ENCODE measurements around the gene FUT9.

FUT9 gene

DNA sequence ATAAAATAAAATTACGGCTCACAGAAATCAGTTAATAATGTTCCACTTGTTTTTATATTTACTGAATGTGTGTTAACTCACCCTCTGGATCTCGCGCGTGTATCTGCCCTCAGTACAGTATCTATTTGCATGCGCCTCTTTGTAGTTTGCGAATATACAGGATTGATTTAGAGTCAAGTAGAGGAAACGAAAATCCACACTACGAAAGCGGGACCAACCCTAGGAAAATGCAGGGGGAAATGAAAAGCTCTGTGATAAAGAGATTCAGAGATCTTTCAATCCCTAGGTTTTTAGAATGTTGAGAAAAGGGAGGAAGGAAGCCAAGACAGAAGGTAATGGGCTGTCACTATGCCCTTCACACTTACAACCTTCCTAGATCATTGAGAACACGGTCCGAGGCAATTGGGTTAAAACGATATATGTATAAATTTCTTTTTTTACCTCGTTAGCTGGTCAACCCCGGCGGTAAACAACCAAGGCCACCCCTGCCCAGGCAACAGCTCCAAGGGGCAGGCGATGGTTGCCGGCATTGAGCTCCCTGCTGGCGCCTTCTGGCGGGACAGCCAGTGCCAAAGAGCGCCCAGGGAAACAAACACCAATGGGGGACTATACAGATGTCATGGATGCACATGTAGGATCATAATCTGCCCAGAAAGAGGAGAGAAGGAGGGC is 792 bp upstream of the FUT9 start:
- DNase-seq (ENCODE audit: low read depth, low spot score) = no peak
- in situ Hi-C loops (cut with HindIII; ENCODE audit: low sequenced_read_pairs) = no loop called here
- peak overlapping the region; percentile 20 for H3K4me3 ChIP-seq (ENCODE audit: low read depth, low read length)
- TF ChIP-seq, protein P1, sequence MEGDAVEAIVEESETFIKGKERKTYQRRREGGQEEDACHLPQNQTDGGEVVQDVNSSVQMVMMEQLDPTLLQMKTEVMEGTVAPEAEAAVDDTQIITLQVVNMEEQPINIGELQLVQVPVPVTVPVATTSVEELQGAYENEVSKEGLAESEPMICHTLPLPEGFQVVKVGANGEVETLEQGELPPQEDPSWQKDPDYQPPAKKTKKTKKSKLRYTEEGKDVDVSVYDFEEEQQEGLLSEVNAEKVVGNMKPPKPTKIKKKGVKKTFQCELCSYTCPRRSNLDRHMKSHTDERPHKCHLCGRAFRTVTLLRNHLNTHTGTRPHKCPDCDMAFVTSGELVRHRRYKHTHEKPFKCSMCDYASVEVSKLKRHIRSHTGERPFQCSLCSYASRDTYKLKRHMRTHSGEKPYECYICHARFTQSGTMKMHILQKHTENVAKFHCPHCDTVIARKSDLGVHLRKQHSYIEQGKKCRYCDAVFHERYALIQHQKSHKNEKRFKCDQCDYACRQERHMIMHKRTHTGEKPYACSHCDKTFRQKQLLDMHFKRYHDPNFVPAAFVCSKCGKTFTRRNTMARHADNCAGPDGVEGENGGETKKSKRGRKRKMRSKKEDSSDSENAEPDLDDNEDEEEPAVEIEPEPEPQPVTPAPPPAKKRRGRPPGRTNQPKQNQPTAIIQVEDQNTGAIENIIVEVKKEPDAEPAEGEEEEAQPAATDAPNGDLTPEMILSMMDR (IDR thresholded peaks at IDR 0.05; ENCODE audit: low read depth, low read length) = no peak

DNA sequence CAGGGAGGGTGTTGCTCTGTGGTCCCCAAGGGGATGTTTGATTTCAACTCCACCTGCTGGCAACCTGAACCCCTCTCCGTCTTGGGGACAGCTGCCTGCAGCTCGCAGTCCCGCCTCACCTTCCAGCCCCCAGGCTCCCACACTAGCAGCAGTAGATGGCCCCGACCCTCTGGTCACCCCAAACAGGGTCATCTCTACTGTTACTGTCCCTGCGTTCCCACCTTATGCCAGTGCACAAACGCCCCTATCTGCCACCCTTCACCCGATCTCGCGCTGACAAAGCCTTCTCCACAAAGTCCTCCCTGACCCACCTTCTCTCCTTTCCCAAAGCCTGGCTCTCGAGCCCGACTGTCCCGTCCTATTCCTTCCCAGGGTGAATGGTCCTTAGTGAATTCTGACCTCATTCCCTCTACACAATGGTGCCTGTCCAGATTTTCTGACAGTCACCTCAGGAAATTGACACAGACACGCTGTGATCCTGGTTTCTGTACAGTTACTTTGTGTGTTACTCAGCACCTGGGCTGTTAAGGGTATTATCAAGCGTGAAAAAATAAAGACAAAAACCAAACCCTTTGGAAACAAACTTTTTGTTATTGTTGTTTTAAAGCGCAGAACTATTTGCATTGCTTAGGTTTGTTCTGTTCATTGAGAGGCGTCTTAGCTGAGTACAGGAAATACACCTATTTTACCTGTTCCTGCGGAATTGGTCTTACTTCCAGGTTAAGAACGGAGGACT is 728 bp downstream of the FUT9 start:
- H3K4me3 ChIP-seq (ENCODE audit: low read depth, low read length) = no peak overlapping the region
- in situ Hi-C loops (cut with HindIII; ENCODE audit: low sequenced_read_pairs) = no loop called here
- TF ChIP-seq, protein P1 (IDR thresholded peaks at IDR 0.05; ENCODE audit: low read depth, low read length) = no peak
- DNase-seq (ENCODE audit: low read depth, low spot score) = no peak

GRCh38 chr6:96017070-96017359 is 1.2 kb downstream of the FUT9 start:
- H3K4me3 ChIP-seq (ENCODE audit: low read depth, low read length) = no peak overlapping the region
- in situ Hi-C loops (cut with HindIII; ENCODE audit: low sequenced_read_pairs) = no loop called here
- DNase-seq (ENCODE audit: low read depth, low spot score) = no peak
- TF ChIP-seq, protein P1 (IDR thresholded peaks at IDR 0.05; ENCODE audit: low read depth, low read length) = no peak

DNA sequence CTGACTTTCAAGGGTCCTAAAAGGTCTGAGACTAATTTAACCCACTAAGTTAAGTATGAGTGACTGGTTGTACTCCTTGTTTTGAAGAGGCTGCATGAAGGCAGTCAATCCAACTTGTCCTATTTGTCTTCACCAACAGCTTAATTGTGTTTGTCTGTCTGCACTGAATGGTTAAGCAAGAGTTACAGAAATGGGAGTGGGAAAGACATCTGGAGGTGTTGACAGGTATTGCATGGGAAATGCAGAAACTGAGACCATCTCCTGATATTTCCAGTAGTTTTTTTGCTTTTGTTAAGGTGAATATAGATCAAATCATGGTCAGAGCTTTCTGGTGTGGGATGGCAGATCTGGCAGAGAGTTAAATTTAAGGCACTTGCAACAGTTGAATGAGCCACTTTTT is 6.5 kb downstream of the FUT9 start:
- in situ Hi-C loops (cut with HindIII; ENCODE audit: low sequenced_read_pairs) = no loop called here
- DNase-seq (ENCODE audit: low read depth, low spot score) = no peak
- TF ChIP-seq, protein P1 (IDR thresholded peaks at IDR 0.05; ENCODE audit: low read depth, low read length) = no peak

DNA sequence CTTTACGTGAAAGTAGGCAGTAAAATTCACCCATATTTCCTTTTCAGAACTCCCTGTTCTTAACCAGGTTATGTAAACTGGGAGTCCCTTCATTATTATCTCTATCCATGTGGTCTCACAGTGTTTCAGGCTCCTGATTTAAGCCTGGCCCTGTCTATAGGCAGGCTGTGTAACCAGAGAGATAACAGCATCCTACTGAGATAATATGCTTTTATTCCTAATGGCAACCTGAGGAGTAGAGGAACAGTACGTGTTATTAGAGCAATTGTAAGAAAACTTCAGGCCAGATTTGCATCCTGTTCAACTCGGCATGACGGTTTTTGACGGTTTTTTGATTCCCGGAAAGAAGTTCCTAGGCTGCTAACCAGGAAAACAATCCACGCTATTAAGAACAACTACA is 16.9 kb downstream of the FUT9 start:
- no peak for DNase-seq (ENCODE audit: low read depth, low spot score)
- H3K4me3 ChIP-seq (ENCODE audit: low read depth, low read length) = no peak overlapping the region
- TF ChIP-seq, protein P1 (IDR thresholded peaks at IDR 0.05; ENCODE audit: low read depth, low read length) = no peak
- in situ Hi-C loops (cut with HindIII; ENCODE audit: low sequenced_read_pairs) = no loop called here

More for the DNA sequence above, 6.5 kb downstream of the FUT9 start:
- no peak overlapping the region for H3K4me3 ChIP-seq (ENCODE audit: low read depth, low read length)

DNA sequence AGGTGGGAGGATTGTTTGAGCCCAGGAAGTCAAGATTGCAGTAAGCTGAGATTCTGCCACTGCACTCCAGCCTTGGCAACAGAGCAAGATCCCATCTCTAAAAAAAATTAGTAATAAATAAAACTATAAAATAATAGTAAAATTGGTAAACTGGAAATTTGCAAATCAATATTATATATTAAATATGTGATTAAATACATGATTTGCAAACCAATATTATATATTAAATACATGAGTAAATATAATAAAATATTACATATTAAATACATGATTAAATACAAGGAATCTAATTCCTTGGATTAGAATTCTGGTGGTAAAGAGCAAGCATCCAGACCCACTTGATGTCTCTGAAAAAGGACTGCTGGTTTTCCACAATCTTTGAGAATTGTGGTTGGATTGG is 35.8 kb downstream of the FUT9 start:
- in situ Hi-C loops (cut with HindIII; ENCODE audit: low sequenced_read_pairs) = no loop called here
- no peak overlapping the region for H3K4me3 ChIP-seq (ENCODE audit: low read depth, low read length)
- no peak for DNase-seq (ENCODE audit: low read depth, low spot score)
- TF ChIP-seq, protein P1 (IDR thresholded peaks at IDR 0.05; ENCODE audit: low read depth, low read length) = no peak
